K562 (cell line): ENCODE results near the gene SPRED2. TPM values are rescaled to one million over a fixed set of nuclear protein-coding genes. Genes with fewer than 3 reads are reported as not detected.
A peak's percentile ranks its signal among the peaks of the same experiment; 100 is the strongest.

ENCODE experiments used
- CTCF ChIP-seq, 3 experiments: IDR thresholded peaks in 2 of 3; conservative IDR thresholded peaks in 1 of 3; 2 replicates each; pipeline ENCODE4 v1.5.1; 2011 to 2012; ENCODE audit warnings: low read length in 3 of 3, mild to moderate bottlenecking in 3 of 3, control low read depth in 2 of 3, improper control_type of control experiment in 1 of 3, inconsistent platforms in 1 of 3, low read depth in 1 of 3, mixed read lengths in 1 of 3, moderate library complexity in 1 of 3; ENCODE audit not compliant: insufficient read depth in 2 of 3
- EGR1 ChIP-seq: fragments of 450-650 bp; conservative IDR thresholded peaks from 2 replicates; pipeline ENCODE4 v1.6.1; 2017; ENCODE audit warnings: mild to moderate bottlenecking
- NFIC ChIP-seq: fragments of 450-650 bp; IDR thresholded peaks from 2 replicates; pipeline ENCODE4 v1.6.1; 2017; ENCODE audit warnings: mild to moderate bottlenecking, inconsistent platforms
- PCBP2 ChIP-seq: fragments of 200-400 bp; formaldehyde crosslinking; IDR thresholded peaks from 2 replicates; pipeline ENCODE4 v1.6.1; 2018; ENCODE audit warnings: low read length, low read depth, mild to moderate bottlenecking, moderate library complexity; ENCODE audit not compliant: poor library complexity, severe bottlenecking
- REST ChIP-seq, 2 experiments: fragments of 450-650 bp; formaldehyde crosslinking in 1 of 2; IDR thresholded peaks; 2 replicates each; pipeline versions ENCODE4 v1.4.0 to v1.6.1; 2014 to 2020; ENCODE audit warnings: mild to moderate bottlenecking in 2 of 2, borderline replicate concordance in 1 of 2, low read depth in 1 of 2
- ZBTB11 ChIP-seq, 3 experiments: fragments of 200-800 bp in 1 of 3; fragments of 250-450 bp in 1 of 3; fragments of 450-650 bp in 1 of 3; sonication (Bioruptor Pico) in 1 of 3; sonication (Bioruptor generic) in 1 of 3; formaldehyde crosslinking in 1 of 3; IDR thresholded peaks; 2 replicates each; pipeline versions ENCODE4 v1.6.1 to v1.8.0; 2016 to 2022; ENCODE audit warnings: mild to moderate bottlenecking in 2 of 3, missing genetic modification characterization in 2 of 3, missing compliant biosample characterization in 1 of 3, moderate library complexity in 1 of 3
- ZNF518B ChIP-seq: fragments of 250-450 bp; sonication (Bioruptor Pico); IDR thresholded peaks from 2 replicates; pipeline ENCODE4 v1.5.0; 2021; ENCODE audit warnings: mild to moderate bottlenecking, moderate library complexity
- ZNF75A ChIP-seq: fragments of 450-650 bp; formaldehyde crosslinking; IDR thresholded peaks from 2 replicates; pipeline ENCODE4 v1.4.0; 2020; ENCODE audit warnings: mild to moderate bottlenecking
- polyA plus RNA-seq, 8 experiments: library from polyadenylated mRNA; depleted of rRNA in 4 of 8; stranded (reverse) in 5 of 8; unstranded in 3 of 8; fragments of >200 nt; fragmentation: Nextera tagmentation in 2 of 8; fragmentation: Illumina TruSeq in 1 of 8; extraction: Ambion mirVana in 2 of 8; extraction: Trizol in 1 of 8; gene quantifications; 2 replicates each; pipeline versions ENCODE4 v1.2.1 to v1.2.3, GENCODE V29; 2011 to 2014; ENCODE audit warnings: inconsistent platforms in 1 of 8, missing spikeins in 1 of 8
- total RNA-seq, 7 experiments: library from RNA; depleted of rRNA in 6 of 7; stranded (reverse); fragments of >200 nt in 6 of 7; fragmentation: Illumina TruSeq in 2 of 7; extraction: Trizol in 2 of 7; gene quantifications; 2 replicates each; pipeline versions ENCODE4 v1.2.1 to v1.2.3, GENCODE V29; 2011 to 2021; ENCODE audit warnings: low replicate concordance in 1 of 7

The SPRED2 gene
- total and polyA plus RNA-seq, 9 of the 15 experiments (the other 6 are each of a cell fraction or from before 2014, with no cell fraction given), result 4.6 to 50.8 (median 14.1) TPM

GRCh38 chr2:65386989-65387388 lies 45.4 kb downstream of the SPRED2 start (continued):
- TF ChIP-seq NFIC (no peak), EGR1 (peak; percentile 58), REST (IDR thresholded peaks at IDR 0.05; ENCODE audit: borderline replicate concordance) (peak; percentile 43; the same call in 1 of the 2 replicates), REST (CRISPR knock-in tag; IDR thresholded peaks at IDR 0.05; ENCODE audit: low read depth) (no peak), PCBP2 (no peak), ZBTB11 (CRISPR knock-in tag; IDR thresholded peaks at IDR 0.05) (no peak), ZNF75A (no peak), CTCF (IDR thresholded peaks at IDR 0.05 in 2 of 3, conservative IDR thresholded peaks at IDR 0.05 in 1 of 3; ENCODE audit: insufficient read depth in 2 of 3, low read depth in 1 of 3, low read length in 3 of 3) (peak; percentile 39 to 56 (median 47); a peak in 4 of 6 replicates), ZNF518B (CRISPR knock-in tag) (no peak)
